Measurements from ENCODE around the gene FOXL3.

The FOXL3 gene

GRCh38 chr7:330511-331230, 40.7 kb downstream of the FOXL3 start:
- no peak for DNase-seq
- H3K4me3 ChIP-seq (ENCODE audit: control insufficient read depth in 1 of 7, extremely low read depth in 1 of 7, insufficient read depth in 4 of 7, low read depth in 2 of 7, low read length in 6 of 7): no peak overlapping the region
- POLR2A ChIA-PET: no interaction called here
- H3K4me1 ChIP-seq (ENCODE audit: control extremely low read depth in 1 of 4, control insufficient read depth in 4 of 4, insufficient read depth in 4 of 4, low read length in 3 of 4): peaks cover 0 to 6% (median 3%) of the 10 kb centered on the region in 4 experiments
- 98% methylated on average over 16 of the region's 16 CpGs for WGBS (ENCODE audit: insufficient coverage)
- peaks cover 0 to 12% (median 3%) of the 10 kb centered on the region in 5 experiments for H3K9me3 ChIP-seq (ENCODE audit: control extremely low read depth in 1 of 5, control insufficient read depth in 4 of 5, insufficient read depth in 2 of 5, low read depth in 1 of 5, low read length in 4 of 5)
- no peak overlapping the region for H3K27ac ChIP-seq (ENCODE audit: insufficient read depth in 1 of 2, low read depth in 1 of 2, low read length in 2 of 2, poor library complexity in 1 of 2, severe bottlenecking in 2 of 2)
- CTCF ChIA-PET: interaction anchor here (0.7 to 4.0 kb wide), 4 partner anchors 9 to 434 kb away, joined by 3 to 44 read pairs (median 3); no protein-coding TSS in a partner anchor
- H3K27me3 ChIP-seq (replicated peaks in 2 of 5; ENCODE audit: control insufficient read depth in 4 of 5, insufficient read depth in 5 of 5, low read length in 4 of 5): peaks cover 0 to 5% (median 2%) of the 10 kb centered on the region in 5 experiments
- H3K36me3 ChIP-seq (ENCODE audit: control insufficient read depth in 4 of 4, insufficient read depth in 4 of 4, low read length in 3 of 4): no peaks in the 10 kb centered on the region

- CTCF ChIA-PET: interaction anchor here (1.3 to 4.0 kb wide), 3 partner anchors 10 to 305 kb away, joined by 3 to 44 read pairs (median 3); no protein-coding TSS in a partner anchor
Observed at GRCh38 chr7:332020-332517, 42.1 kb downstream of the FOXL3 start.

GRCh38 chr7:332646-333392, 42.8 kb downstream of the FOXL3 start:
- WGBS (ENCODE audit: insufficient coverage): 10% methylated on average over 41 of the region's 57 CpGs
- H3K4me3 ChIP-seq (ENCODE audit: control insufficient read depth in 1 of 7, extremely low read depth in 1 of 7, insufficient read depth in 4 of 7, low read depth in 2 of 7, low read length in 6 of 7): peak overlapping the region in 3 of 7 experiments; percentile 36 to 62 (median 36)
- ChIA-PET CTCF (interaction anchor here (0.6 to 4.0 kb wide), 16 partner anchors 9 to 341 kb away, joined by 3 to 44 read pairs (median 3); no protein-coding TSS in a partner anchor), POLR2A (no interaction called here)
- no peak overlapping the region for H3K27ac ChIP-seq (ENCODE audit: insufficient read depth in 1 of 2, low read depth in 1 of 2, low read length in 2 of 2, poor library complexity in 1 of 2, severe bottlenecking in 2 of 2)
- peak; percentile 75 to 87 (median 84) for DNase-seq
- peaks cover 0 to 7% (median 0%) of the 10 kb centered on the region in 5 experiments for H3K9me3 ChIP-seq (ENCODE audit: control extremely low read depth in 1 of 5, control insufficient read depth in 4 of 5, insufficient read depth in 2 of 5, low read depth in 1 of 5, low read length in 4 of 5)
- H3K4me1 ChIP-seq (ENCODE audit: control extremely low read depth in 1 of 4, control insufficient read depth in 4 of 4, insufficient read depth in 4 of 4, low read length in 3 of 4): peaks cover 0 to 6% (median 3%) of the 10 kb centered on the region in 4 experiments
- H3K27me3 ChIP-seq (replicated peaks in 2 of 5; ENCODE audit: control insufficient read depth in 4 of 5, insufficient read depth in 5 of 5, low read length in 4 of 5): peaks cover 0 to 5% (median 2%) of the 10 kb centered on the region in 5 experiments
- H3K36me3 ChIP-seq (ENCODE audit: control insufficient read depth in 4 of 4, insufficient read depth in 4 of 4, low read length in 3 of 4): no peaks in the 10 kb centered on the region

More at GRCh38 chr7:332020-332517, 42.1 kb downstream of the FOXL3 start:
- peaks cover 0 to 5% (median 2%) of the 10 kb centered on the region in 5 experiments for H3K27me3 ChIP-seq (replicated peaks in 2 of 5; ENCODE audit: control insufficient read depth in 4 of 5, insufficient read depth in 5 of 5, low read length in 4 of 5)
- peaks cover 0 to 6% (median 3%) of the 10 kb centered on the region in 4 experiments for H3K4me1 ChIP-seq (ENCODE audit: control extremely low read depth in 1 of 4, control insufficient read depth in 4 of 4, insufficient read depth in 4 of 4, low read length in 3 of 4)
- 80% methylated on average over 21 of the region's 23 CpGs for WGBS (ENCODE audit: insufficient coverage)
- no peaks in the 10 kb centered on the region for H3K36me3 ChIP-seq (ENCODE audit: control insufficient read depth in 4 of 4, insufficient read depth in 4 of 4, low read length in 3 of 4)
- no peak overlapping the region for H3K27ac ChIP-seq (ENCODE audit: insufficient read depth in 1 of 2, low read depth in 1 of 2, low read length in 2 of 2, poor library complexity in 1 of 2, severe bottlenecking in 2 of 2)
- H3K9me3 ChIP-seq (ENCODE audit: control extremely low read depth in 1 of 5, control insufficient read depth in 4 of 5, insufficient read depth in 2 of 5, low read depth in 1 of 5, low read length in 4 of 5): peaks cover 0 to 7% (median 0%) of the 10 kb centered on the region in 5 experiments
- POLR2A ChIA-PET: no interaction called here
- H3K4me3 ChIP-seq (ENCODE audit: control insufficient read depth in 1 of 7, extremely low read depth in 1 of 7, insufficient read depth in 4 of 7, low read depth in 2 of 7, low read length in 6 of 7): no peak overlapping the region
- no peak for DNase-seq

GRCh38 chr7:333393-333764, 43.4 kb downstream of the FOXL3 start:
- DNase-seq: peak in 1 of 3 donors; percentile 6
- Histone ChIP-seq H3K4me3 (ENCODE audit: control insufficient read depth in 1 of 7, extremely low read depth in 1 of 7, insufficient read depth in 4 of 7, low read depth in 2 of 7, low read length in 6 of 7) (no peak overlapping the region), H3K4me1 (ENCODE audit: control extremely low read depth in 1 of 4, control insufficient read depth in 4 of 4, insufficient read depth in 4 of 4, low read length in 3 of 4) (peaks cover 0 to 6% (median 3%) of the 10 kb centered on the region in 4 experiments), H3K36me3 (ENCODE audit: control insufficient read depth in 4 of 4, insufficient read depth in 4 of 4, low read length in 3 of 4) (no peaks in the 10 kb centered on the region), H3K27me3 (replicated peaks in 2 of 5; ENCODE audit: control insufficient read depth in 4 of 5, insufficient read depth in 5 of 5, low read length in 4 of 5) (peaks cover 0 to 5% (median 2%) of the 10 kb centered on the region in 5 experiments), H3K9me3 (ENCODE audit: control extremely low read depth in 1 of 5, control insufficient read depth in 4 of 5, insufficient read depth in 2 of 5, low read depth in 1 of 5, low read length in 4 of 5) (peaks cover 0 to 7% (median 0%) of the 10 kb centered on the region in 5 experiments), H3K27ac (ENCODE audit: insufficient read depth in 1 of 2, low read depth in 1 of 2, low read length in 2 of 2, poor library complexity in 1 of 2, severe bottlenecking in 2 of 2) (no peak overlapping the region)
- POLR2A ChIA-PET: no interaction called here
- CTCF ChIA-PET: interaction anchor here (0.6 to 4.0 kb wide), 15 partner anchors 9 to 340 kb away, joined by 3 to 44 read pairs (median 3); no protein-coding TSS in a partner anchor
- 76% methylated on average over 10 of the region's 17 CpGs for WGBS (ENCODE audit: insufficient coverage)

- no peak for DNase-seq
- ChIA-PET POLR2A (no interaction called here), CTCF (interaction anchor here (0.6 to 1.1 kb wide), 2 partner anchors 138 to 318 kb away, joined by 3 read pairs; no protein-coding TSS in a partner anchor)
- Histone ChIP-seq H3K4me1 (ENCODE audit: control extremely low read depth in 1 of 4, control insufficient read depth in 4 of 4, insufficient read depth in 4 of 4, low read length in 3 of 4) (peaks cover 0 to 6% (median 3%) of the 10 kb centered on the region in 4 experiments), H3K27ac (ENCODE audit: insufficient read depth in 1 of 2, low read depth in 1 of 2, low read length in 2 of 2, poor library complexity in 1 of 2, severe bottlenecking in 2 of 2) (no peak overlapping the region), H3K4me3 (ENCODE audit: control insufficient read depth in 1 of 7, extremely low read depth in 1 of 7, insufficient read depth in 4 of 7, low read depth in 2 of 7, low read length in 6 of 7) (no peak overlapping the region), H3K36me3 (ENCODE audit: control insufficient read depth in 4 of 4, insufficient read depth in 4 of 4, low read length in 3 of 4) (no peaks in the 10 kb centered on the region), H3K9me3 (ENCODE audit: control extremely low read depth in 1 of 5, control insufficient read depth in 4 of 5, insufficient read depth in 2 of 5, low read depth in 1 of 5, low read length in 4 of 5) (peaks cover 0 to 7% (median 0%) of the 10 kb centered on the region in 5 experiments), H3K27me3 (replicated peaks in 2 of 5; ENCODE audit: control insufficient read depth in 4 of 5, insufficient read depth in 5 of 5, low read length in 4 of 5) (peaks cover 0 to 5% (median 2%) of the 10 kb centered on the region in 5 experiments)
- 90% methylated on average over 8 of the region's 16 CpGs for WGBS (ENCODE audit: insufficient coverage)
Observed at GRCh38 chr7:334618-335357, 44.8 kb downstream of the FOXL3 start.

- DNase-seq: no peak
- POLR2A ChIA-PET: no interaction called here
- peaks cover 0 to 7% (median 0%) of the 10 kb centered on the region in 5 experiments for H3K9me3 ChIP-seq (ENCODE audit: control extremely low read depth in 1 of 5, control insufficient read depth in 4 of 5, insufficient read depth in 2 of 5, low read depth in 1 of 5, low read length in 4 of 5)
- H3K4me1 ChIP-seq (ENCODE audit: control extremely low read depth in 1 of 4, control insufficient read depth in 4 of 4, insufficient read depth in 4 of 4, low read length in 3 of 4): peaks cover 0 to 6% (median 3%) of the 10 kb centered on the region in 4 experiments
- H3K4me3 ChIP-seq (ENCODE audit: control insufficient read depth in 1 of 7, extremely low read depth in 1 of 7, insufficient read depth in 4 of 7, low read depth in 2 of 7, low read length in 6 of 7): no peak overlapping the region
- peaks cover 0 to 4% (median 2%) of the 10 kb centered on the region in 5 experiments for H3K27me3 ChIP-seq (replicated peaks in 2 of 5; ENCODE audit: control insufficient read depth in 4 of 5, insufficient read depth in 5 of 5, low read length in 4 of 5)
- H3K27ac ChIP-seq (ENCODE audit: insufficient read depth in 1 of 2, low read depth in 1 of 2, low read length in 2 of 2, poor library complexity in 1 of 2, severe bottlenecking in 2 of 2): no peak overlapping the region
- CTCF ChIA-PET: interaction anchor here (0.6 to 1.1 kb wide), 2 partner anchors 137 to 317 kb away, joined by 3 read pairs; no protein-coding TSS in a partner anchor
- WGBS (ENCODE audit: insufficient coverage): 89% methylated on average over 10 of the region's 11 CpGs
- H3K36me3 ChIP-seq (ENCODE audit: control insufficient read depth in 4 of 4, insufficient read depth in 4 of 4, low read length in 3 of 4): no peaks in the 10 kb centered on the region
Observed at GRCh38 chr7:335358-336148, 45.6 kb downstream of the FOXL3 start.

Measured in common myeloid progenitor, CD34-positive (primary cell).